Urinary bladder (tissue), 4 donors: ENCODE data around the gene CD300A. TPM values are rescaled to one million over a fixed set of nuclear protein-coding genes. Genes with fewer than 3 reads are reported as not detected.

Experiments used
- DNase-seq: peaks from one replicate; pipeline ENCODE4 v3.0.0-alpha.2; 2015; ENCODE audit errors: extremely low spot score
- H3K27ac ChIP-seq: one replicate; pipeline ENCODE4 v1.5.1; 2013; ENCODE audit warnings: low read depth, mild to moderate bottlenecking, moderate library complexity
- H3K36me3 ChIP-seq: one replicate; pipeline ENCODE4 v1.6.1; 2013; ENCODE audit warnings: mild to moderate bottlenecking, moderate library complexity; ENCODE audit not compliant: insufficient read depth
- H3K4me1 ChIP-seq: one replicate; pipeline ENCODE4 v1.6.1; 2013; ENCODE audit warnings: mild to moderate bottlenecking, moderate library complexity; ENCODE audit not compliant: insufficient read depth
- H3K4me3 ChIP-seq: one replicate; pipeline ENCODE4 v1.5.1; 2013; ENCODE audit warnings: low read depth, low read length
- WGBS: extraction: QIAGEN DNeasy Blood & Tissue Kit; methylation state at CpG from one replicate; pipeline ENCODE4 v1.1.7; 2013; 5-methylcytosine and 5-hydroxymethylcytosine counted together
- polyA plus RNA-seq: library from polyadenylated mRNA; stranded (reverse); fragments of 200-250 nt; gene quantifications from one replicate; pipeline ENCODE4 v1.2.3, GENCODE V29; 2013
- total RNA-seq: library from RNA; depleted of rRNA; stranded (reverse); fragments of >200 nt; gene quantifications from one replicate; pipeline ENCODE4 v1.2.3, GENCODE V29; 2014
- donor health status: healthy with polysubstance abuse.
- donor health status: healthy.

Gene CD300A
- total and polyA plus RNA-seq, 2 donors: 2.7 to 5.2 TPM

DNA sequence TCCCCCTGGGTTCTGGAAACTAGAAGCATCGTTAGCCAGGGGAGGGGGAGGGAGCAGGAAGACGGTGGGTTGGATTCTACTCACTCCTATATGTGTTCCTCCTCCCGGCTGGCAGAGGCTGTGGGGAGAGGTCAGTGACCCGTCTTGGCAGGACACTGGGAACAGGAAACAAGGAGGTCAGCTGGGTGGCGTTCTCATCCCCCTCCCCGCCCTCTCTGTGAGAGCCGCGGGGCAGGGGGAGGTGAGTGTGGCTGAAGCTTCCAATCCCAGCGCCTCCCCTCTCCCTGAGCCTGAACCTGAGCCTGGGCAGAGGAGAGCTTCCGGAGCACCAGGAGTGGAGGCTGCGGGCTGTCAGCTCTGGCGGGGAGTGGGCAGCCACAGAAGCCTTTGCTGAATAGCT, 22.0 kb upstream of the CD300A start:
- H3K36me3 ChIP-seq: peaks cover 5% of the 10 kb centered on the region
- H3K4me1 ChIP-seq: no peaks in the 10 kb centered on the region
- H3K27ac ChIP-seq: peak overlapping the region; percentile 73
- DNase-seq: no peak
- 47% methylated on average over 12 of the region's 12 CpGs for WGBS
- no peak overlapping the region for H3K4me3 ChIP-seq

DNA sequence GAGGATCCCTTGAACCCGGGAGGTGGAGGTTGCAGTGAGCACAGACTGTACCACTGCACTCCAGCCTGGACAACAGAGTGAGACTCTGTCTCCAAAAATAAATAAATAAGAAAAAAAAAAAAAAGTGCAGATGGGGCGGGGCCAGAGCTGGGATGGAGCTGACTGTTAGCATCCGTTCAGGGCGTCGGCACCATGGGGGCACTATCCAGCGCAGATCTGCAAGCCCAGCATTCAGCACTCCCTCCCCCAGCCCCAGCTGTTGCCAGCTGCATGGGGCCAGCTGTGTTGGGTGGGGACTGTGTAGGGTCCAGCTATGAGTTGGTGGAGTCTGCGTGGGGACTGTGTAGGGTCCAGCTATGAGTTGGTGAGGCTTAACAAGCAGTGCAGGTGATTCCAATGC, 21.3 kb upstream of the CD300A start:
- DNase-seq: no peak
- Histone ChIP-seq H3K4me1 (no peaks in the 10 kb centered on the region), H3K36me3 (no peaks in the 10 kb centered on the region), H3K27ac (no peak overlapping the region), H3K4me3 (no peak overlapping the region)
- WGBS: 76% methylated on average over 7 of the region's 7 CpGs

DNA sequence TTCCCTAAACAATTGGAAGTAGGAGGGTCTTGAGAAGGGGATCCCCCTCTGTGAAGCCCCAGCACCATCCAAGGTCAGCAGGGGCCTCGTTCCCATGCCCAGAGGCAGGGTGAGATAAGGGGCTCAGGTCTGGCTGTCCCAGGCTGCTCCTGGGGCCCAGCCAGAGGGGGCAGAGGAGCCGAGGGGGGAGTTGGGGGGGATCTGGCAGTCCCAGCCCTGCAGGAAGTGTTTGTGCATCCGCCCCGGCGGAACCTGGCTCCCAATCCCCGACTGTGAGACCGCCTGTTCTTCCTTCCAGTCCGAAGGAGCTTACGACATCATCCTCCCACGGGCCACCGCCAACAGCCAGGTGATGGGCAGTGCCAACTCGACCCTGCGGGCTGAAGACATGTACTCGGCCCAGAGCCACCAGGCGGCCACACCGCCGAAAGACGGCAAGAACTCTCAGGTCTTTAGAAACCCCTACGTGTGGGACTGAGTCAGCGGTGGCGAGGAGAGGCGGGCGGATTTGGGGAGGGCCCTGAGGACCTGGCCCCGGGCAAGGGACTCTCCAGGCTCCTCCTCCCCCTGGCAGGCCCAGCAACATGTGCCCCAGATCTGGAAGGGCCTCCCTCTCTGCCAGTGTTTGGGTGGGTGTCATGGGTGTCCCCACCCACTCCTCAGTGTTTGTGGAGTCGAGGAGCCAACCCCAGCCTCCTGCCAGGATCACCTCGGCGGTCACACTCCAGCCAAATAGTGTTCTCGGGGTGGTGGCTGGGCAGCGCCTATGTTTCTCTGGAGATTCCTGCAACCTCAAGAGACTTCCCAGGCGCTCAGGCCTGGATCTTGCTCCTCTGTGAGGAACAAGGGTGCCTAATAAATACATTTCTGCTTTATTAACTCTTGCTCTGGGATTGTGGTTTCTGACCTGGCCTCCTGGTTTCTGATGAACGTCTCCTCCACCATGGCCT, 19.6 kb upstream of the CD300A start:
- H3K36me3 ChIP-seq: no peaks in the 10 kb centered on the region
- DNase-seq: no peak
- H3K27ac ChIP-seq: peak overlapping the region; percentile 30
- WGBS: 60% methylated on average over 31 of the region's 31 CpGs
- no peaks in the 10 kb centered on the region for H3K4me1 ChIP-seq
- no peak overlapping the region for H3K4me3 ChIP-seq

DNA sequence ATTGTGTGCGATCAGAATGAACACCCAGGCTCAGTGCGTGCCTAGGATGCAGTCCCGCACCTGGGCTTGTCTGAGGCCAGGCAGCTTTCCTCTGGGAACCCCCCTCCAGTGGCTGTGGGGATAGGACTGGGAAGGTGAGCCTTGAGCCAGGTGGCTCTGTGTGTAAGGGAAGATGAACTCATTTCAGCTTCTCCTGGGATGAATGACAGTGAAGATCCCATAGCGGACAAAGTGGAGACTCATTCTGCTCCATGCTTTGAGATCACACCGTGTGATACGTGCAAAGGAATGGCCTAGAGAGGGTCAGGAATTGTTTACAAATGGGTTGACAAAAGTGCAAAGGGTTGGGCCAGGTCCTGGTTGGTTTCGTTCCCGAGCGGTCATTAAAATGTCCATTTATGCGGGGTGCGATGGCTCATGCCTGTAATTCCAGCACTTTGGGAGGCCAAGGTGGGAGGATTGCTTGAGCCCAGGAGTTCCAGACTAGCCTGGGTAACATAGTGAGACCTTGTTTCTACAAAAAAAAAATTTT, 18.7 kb upstream of the CD300A start:
- Histone ChIP-seq H3K4me1 (no peaks in the 10 kb centered on the region), H3K27ac (no peak overlapping the region)
- WGBS: 90% methylated on average over 11 of the region's 11 CpGs

DNA sequence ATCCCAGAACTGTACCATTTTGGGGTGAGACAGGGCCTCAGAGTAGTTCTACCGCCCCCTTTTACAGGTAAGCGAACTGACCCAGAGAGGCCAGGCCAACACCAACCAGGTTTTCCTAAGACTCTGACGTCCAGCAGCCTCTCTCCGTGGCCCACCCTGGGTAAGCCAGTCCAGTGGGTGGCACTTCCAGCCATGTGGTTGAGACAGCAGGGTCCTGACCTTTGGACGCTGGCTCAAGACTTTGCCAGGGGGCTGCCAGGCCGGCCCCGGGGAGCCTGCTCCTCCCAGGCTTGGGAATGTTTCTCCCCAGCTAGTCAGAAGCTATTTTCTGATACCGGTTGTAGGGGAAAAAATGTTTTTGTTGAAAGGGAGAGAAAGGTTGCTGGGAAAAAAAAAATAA, 17.7 kb upstream of the CD300A start:
- 79% methylated on average over 8 of the region's 8 CpGs for WGBS
- no peak for DNase-seq
- no peak overlapping the region for H3K4me3 ChIP-seq
- H3K4me1 ChIP-seq: peaks cover 3% of the 10 kb centered on the region
- no peaks in the 10 kb centered on the region for H3K36me3 ChIP-seq
- no peak overlapping the region for H3K27ac ChIP-seq

More for the DNA sequence above, 18.7 kb upstream of the CD300A start:
- Histone ChIP-seq H3K4me3 (no peak overlapping the region), H3K36me3 (no peaks in the 10 kb centered on the region)
- no peak for DNase-seq

DNA sequence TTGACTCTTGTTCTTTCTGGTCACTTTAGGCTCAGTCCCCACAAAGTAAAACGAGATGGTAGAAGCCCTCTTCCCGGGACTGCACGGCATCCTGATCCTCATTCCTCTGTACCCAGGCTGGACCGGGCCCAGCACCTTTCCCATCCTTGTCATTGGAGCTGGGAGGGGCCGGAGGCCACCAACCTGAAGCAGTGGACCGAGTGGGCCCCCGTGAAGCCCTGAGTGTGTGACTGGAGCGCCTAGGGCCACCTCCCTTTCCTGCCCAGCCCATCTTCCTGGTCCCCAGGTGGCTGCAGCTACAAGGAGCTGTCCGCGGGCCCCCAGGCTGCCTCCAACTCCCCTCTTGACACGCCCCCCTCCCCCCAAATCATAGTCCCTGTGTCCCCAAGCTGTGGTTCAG, 17.1 kb upstream of the CD300A start:
- Histone ChIP-seq H3K27ac (no peak overlapping the region), H3K36me3 (no peaks in the 10 kb centered on the region), H3K4me3 (no peak overlapping the region), H3K4me1 (peaks cover 3% of the 10 kb centered on the region)
- 83% methylated on average over 11 of the region's 11 CpGs for WGBS
- DNase-seq: no peak

DNA sequence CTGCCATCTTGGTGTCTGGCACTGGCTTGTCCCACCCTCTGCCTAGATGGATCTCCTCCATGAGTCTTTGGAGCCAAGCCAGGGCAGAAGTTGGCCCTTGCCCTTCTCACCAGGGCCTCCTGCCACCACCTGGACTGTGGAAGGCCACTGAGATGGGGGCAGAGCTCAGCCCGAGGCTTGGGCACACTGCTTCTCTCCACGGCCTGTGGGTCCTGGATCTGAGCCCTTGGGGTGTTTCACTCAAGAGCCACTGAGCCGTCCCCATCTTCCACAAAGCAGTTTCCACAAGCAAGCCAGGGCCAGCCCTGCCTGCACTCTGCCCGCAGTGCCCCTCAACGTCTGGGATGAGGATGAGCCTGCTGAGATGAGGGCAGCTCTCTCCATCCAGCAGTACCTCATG, 16.7 kb upstream of the CD300A start:
- no peak overlapping the region for H3K27ac ChIP-seq
- H3K4me1 ChIP-seq: peaks cover 3% of the 10 kb centered on the region
- no peak for DNase-seq
- WGBS: 94% methylated on average over 5 of the region's 5 CpGs
- no peak overlapping the region for H3K4me3 ChIP-seq
- no peaks in the 10 kb centered on the region for H3K36me3 ChIP-seq

DNA sequence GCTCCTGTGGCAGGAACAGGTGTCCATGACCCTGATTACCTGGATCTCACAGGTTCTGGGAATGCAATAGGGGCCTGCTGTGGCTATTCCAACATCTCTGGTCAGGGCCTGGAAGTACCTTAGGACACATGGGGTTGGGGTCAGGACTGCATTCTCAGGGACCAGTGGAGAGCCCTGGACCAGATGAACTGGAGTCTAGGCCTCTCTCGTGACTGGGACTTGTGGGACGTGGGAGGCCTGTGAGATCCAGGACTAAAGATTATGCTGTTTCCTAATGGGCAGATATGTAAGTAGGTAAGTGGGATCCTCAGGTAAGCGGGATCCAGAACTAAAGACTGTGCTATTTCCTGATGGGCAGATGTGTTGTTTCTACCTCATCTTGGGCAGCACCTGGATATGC, 16.2 kb upstream of the CD300A start:
- peaks cover 3% of the 10 kb centered on the region for H3K4me1 ChIP-seq
- DNase-seq: no peak
- no peak overlapping the region for H3K4me3 ChIP-seq
- WGBS: 95% methylated on average over 3 of the region's 3 CpGs
- H3K27ac ChIP-seq: no peak overlapping the region
- no peaks in the 10 kb centered on the region for H3K36me3 ChIP-seq

DNA sequence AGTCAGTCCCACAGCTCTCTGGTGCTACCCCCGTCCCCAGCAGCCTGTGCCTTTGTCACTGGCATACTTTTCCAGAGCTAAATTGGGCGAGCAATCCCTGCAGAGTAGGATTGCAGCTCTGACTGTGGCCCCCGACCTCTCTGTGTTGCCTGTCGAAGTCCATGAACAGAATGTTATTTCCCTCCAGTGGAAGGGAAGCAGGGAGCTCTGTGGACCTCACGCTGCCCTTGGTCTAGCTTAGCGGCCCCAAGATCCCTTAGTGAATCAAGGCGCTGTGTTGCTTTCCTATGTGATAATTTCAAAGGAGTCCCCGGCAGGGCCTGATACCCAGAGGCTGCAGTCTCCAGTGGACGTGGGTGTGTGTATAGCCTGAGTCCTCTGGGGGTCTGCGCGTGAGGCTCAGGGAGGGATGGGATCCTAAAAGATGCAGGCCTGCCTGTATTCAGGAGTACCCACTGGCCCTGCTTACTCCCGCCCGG, 15.5 kb upstream of the CD300A start:
- no peak for DNase-seq
- Histone ChIP-seq H3K27ac (no peak overlapping the region), H3K36me3 (no peaks in the 10 kb centered on the region), H3K4me1 (peaks cover 3% of the 10 kb centered on the region), H3K4me3 (no peak overlapping the region)
- 90% methylated on average over 13 of the region's 13 CpGs for WGBS

DNA sequence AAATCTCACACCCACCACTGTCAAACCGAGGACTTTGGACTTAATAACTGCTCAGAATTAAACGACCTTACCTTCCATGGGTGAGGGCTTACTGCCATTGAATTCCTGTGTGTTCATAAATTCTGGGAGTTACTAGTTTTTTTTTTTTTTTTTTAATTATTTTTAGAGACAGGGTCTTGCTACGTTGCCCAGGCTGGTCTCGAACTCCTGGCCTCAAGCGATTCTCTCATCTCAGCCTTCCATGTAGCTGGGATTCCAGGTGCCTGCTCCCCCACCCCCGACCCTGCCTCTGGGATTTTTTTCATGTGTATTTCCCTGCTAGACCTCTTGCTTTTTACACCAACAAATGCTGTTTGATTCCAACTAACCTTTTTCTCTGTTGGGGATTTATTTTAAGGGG, 14.9 kb upstream of the CD300A start:
- no peak for DNase-seq
- Histone ChIP-seq H3K4me3 (no peak overlapping the region), H3K27ac (no peak overlapping the region), H3K4me1 (peaks cover 3% of the 10 kb centered on the region), H3K36me3 (no peaks in the 10 kb centered on the region)
- 73% methylated on average over 6 of the region's 6 CpGs for WGBS

DNA sequence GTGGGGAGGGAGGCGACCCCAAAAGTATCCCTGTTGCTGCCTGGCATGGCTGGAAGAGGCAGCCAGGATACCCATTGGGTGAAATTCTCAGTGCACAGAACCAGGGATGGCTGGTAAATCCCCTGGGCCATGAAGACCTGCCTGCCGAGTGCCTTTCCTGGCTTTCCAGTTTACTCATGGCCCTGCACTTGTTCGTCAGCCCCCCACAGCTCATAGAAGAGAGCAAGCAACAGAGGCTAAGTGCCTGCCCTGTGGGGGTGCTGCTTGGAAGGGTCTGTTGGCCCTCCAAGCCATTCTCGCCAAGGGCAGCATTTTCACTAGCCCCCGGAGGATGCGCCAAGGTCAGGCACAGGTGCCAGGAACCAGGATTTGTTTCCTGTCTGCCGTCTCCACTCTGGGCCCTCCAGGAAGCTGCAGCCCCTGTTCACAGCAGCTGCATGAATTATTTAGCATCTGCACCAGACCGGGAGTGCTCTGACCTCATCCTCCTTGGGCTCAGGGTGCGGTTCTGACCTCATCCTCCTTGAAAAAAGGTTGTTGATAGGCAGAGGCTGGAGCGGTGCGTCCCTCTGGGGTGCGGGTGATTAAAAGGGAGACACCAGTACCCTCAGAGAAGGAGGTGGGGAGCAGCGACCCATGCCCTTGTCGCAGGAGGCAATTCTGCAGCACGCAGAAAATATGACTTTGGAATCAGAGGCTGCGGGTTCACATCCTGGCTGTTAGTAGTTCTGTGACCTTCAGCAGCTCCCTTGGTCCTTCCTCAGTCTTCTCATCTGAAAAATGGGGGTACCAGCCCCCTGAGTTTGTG, 14.2 kb upstream of the CD300A start:
- Histone ChIP-seq H3K4me1 (peaks cover 3% of the 10 kb centered on the region), H3K4me3 (no peak overlapping the region), H3K36me3 (no peaks in the 10 kb centered on the region), H3K27ac (peak overlapping the region; percentile 27)
- DNase-seq: no peak
- WGBS: 65% methylated on average over 16 of the region's 16 CpGs

DNA sequence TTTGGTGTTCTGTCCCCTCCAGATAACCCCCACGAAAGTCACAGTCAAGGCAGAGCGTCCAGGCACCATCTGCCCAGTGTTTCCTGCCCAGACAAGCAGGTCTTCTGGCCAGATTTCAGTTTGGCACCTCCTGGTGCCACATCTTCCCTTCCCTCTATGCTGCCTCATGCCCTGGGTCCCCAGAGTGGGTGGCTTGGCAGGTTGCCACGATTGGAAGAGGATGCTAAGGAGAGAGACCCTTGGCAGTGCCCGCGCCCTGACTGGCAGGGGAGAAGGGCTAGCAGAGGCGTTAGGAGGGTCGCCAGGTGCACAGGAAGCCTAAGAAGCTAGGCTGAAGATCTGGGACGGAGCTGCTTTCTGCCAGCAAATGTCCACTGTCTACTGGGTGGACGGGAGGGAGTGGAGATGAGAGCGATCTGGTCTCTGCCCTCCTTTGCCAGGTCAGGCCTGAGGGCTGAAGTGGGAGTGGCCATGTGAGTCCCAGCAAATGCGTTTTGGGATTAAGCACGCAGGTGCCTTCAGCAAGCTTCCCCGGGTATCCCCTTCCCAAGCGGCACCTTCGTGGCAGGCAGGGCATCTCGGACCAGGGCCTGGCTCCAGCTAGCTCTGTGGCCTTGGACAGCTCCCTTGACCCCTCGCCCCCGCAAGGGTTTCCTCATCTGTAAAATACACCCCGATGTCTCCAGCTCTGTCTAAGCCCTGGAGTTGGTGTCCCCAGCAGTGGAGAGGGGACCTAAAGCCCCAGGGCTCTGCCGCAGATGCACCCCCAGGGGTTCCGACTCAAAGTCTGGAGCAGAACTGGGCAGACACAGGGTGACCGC, 13.4 kb upstream of the CD300A start:
- 57% methylated on average over 22 of the region's 22 CpGs for WGBS
- H3K4me1 ChIP-seq: peaks cover 3% of the 10 kb centered on the region
- H3K27ac ChIP-seq: no peak overlapping the region
- H3K36me3 ChIP-seq: no peaks in the 10 kb centered on the region
- H3K4me3 ChIP-seq: peak overlapping the region; percentile 36
- DNase-seq: no peak

DNA sequence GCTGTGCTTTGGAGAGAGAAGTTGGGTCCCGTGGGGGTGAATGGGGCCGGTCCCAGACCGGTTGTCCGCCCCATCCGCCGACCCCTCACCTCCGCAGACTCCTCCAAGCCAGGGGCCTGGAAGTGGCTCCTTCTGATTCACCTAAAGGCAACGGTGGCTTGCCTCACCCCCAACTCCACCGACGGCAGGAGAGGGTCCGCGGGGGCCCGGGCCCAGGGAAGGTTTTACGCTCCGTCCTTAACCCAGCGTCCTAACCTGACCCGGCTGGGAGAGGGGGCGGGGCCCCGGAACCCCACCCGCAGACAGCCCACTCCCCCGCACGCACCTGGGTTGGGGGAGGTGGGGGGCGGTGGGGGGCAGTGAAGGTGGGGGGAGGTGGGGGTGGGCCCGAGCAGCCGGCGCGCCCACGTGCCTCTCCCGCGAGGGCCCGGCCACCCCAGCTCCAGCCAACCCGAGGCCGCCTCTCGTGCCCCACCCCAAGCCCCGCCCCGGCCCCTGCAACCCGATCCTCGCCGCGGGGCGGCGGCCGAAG, 12.7 kb upstream of the CD300A start:
- WGBS: 3% methylated on average over 43 of the region's 43 CpGs
- peak overlapping the region; percentile 36 for H3K4me3 ChIP-seq
- peaks cover 3% of the 10 kb centered on the region for H3K4me1 ChIP-seq
- no peak for DNase-seq
- no peaks in the 10 kb centered on the region for H3K36me3 ChIP-seq
- no peak overlapping the region for H3K27ac ChIP-seq
